Fibroblast of skin of left biceps (primary cell): Measurements from ENCODE around the gene TECPR2.

Experiments
- DNase-seq, 2 experiments: peaks; one replicate each; pipeline ENCODE4 v3.0.0-alpha.2; 2013; ENCODE audit warnings: low read depth in 2 of 2

The TECPR2 gene

DNA sequence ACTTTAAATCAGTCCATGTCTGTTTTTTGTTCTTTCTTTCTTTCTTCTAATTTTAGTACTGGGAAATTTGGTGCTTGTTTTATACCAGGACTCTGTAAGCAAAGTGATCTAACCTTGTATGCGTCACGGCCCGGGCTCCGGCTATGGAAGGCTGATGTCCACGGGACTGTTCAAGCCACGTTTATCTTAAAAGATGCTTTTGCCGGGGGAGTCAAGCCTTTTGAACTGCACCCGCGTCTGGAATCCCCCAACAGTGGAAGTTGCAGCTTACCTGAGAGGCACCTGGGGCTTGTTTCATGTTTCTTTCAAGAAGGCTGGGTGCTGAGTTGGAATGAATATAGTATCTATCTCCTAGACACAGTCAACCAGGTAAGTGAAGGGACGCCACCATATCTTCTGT is 62.2 kb downstream of the TECPR2 start:
- DNase-seq = no peak

GRCh38 chr14:102426796-102427195 is 64.1 kb downstream of the TECPR2 start:
- no peak for DNase-seq

DNA sequence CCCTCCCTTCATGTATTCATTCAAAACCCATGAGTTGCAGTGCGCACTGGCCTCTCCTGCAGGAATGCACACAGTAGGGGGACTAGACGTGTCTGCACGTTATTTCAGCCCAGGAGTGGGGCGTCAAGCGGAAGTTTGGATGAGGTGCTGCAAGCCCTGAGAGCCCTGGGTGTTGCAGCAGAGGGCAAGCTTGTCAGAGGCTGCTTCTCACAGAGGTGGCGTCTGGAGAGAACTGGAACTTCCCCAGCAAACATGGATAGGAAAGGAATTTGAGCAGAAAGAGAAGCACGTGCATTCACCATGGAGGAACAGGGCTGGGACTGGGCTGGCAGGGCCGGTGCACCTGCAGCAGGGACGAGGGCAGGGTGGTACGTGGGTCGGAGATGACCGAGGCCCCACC is 64.9 kb downstream of the TECPR2 start:
- no peak for DNase-seq

- DNase-seq = no peak
Measured at GRCh38 chr14:102430212-102430908, 67.6 kb downstream of the TECPR2 start.

DNA sequence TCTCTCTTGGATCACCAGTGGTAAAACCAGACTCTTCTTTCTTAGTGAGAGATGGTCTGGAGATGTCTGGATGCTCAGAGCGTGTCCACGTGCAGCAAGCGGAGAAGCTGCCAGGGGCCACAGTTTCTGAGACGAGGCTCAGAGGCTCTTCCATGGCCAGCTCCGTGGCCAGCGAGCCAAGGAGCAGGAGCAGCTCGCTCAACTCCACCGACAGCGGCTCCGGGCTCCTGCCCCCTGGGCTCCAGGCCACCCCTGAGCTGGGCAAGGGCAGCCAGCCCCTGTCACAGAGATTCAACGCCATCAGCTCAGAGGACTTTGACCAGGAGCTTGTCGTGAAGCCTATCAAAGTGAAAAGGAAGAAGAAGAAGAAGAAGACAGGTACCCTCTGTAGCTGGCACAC is 69.0 kb downstream of the TECPR2 start:
- no peak for DNase-seq

DNA sequence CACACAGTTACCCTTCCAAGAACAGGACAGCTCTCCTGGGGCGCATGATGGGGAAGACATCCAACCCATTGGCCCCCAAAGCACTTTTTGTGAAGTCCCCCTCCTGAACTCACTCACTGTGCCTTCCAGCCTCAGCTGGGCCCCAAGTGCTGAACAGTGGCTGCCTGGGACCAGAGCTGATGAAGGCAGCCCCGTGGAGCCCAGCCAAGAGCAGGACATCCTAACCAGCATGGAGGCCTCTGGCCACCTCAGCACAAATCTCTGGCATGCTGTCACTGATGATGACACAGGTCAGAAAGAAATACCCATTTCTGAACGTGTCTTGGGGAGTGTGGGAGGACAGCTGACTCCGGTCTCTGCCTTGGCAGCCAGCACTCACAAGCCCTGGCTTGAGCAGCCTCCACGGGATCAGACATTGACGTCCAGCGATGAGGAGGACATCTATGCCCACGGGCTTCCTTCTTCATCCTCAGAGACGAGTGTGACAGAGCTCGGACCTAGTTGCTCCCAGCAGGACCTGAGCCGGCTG is 72.0 kb downstream of the TECPR2 start:
- no peak for DNase-seq

DNA sequence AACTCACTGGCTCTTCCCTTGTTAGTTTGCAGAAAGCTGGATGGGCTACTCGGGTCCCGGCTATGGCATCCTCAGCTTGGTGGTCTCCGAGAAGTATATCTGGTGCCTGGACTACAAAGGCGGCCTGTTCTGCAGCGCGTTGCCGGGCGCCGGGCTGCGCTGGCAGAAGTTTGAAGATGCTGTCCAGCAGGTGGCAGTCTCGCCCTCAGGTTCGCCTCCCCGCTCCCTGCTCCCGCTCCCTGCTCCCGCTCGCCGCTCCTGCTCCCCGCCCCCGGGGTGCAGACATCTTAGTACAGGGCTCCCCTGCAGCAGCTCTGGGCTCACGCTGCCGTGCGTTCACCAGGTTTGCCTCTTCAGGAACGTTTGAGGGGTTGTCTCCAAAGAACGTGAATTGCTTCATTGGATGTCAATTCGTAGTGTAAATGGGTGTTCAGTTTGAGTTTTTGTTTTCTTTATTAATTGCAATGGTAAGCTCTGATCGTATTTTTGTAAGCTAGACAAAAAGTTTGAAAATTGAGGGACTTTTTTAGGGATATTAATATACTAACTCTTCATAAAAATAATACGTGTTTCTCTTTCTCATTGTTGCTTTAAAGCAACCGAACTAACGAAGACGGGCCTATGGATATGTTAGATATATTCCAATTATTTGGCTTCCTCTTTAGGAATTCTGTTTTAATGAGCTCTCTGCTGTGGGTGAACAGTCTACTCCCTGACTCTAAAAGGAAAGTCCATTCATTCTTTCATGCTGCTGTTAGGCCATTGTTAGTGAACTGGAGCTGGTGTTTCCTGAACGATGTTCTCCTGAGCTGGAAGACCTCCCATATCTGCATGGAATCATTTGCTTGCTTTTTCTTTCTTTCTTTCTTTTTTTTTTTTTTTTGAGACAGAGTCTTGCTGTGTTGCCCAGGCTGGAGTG is 75.5 kb downstream of the TECPR2 start:
- peak; percentile 38 to 42 for DNase-seq

DNA sequence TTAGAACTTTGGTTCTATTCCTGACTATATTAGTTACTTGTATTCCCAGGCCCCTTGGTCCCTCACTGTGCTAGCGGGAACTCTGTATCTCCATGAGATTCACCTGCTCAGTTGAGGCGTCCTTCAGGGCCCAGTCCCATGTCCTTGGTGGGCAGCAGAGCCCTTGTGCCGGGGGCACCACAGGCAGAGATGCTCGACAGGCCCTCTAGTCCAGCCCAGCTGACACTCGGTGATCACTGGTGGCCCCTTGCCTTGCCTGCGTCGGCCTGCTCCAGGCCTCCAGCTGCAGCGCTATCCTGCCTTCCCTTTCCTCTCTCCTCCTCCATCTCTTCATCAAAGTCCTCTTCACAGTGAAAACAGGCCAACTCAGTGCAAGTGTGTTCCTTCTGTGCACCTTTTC is 76.8 kb downstream of the TECPR2 start:
- no peak for DNase-seq

GRCh38 chr14:102440392-102440791 is 77.7 kb downstream of the TECPR2 start:
- no peak for DNase-seq

DNA sequence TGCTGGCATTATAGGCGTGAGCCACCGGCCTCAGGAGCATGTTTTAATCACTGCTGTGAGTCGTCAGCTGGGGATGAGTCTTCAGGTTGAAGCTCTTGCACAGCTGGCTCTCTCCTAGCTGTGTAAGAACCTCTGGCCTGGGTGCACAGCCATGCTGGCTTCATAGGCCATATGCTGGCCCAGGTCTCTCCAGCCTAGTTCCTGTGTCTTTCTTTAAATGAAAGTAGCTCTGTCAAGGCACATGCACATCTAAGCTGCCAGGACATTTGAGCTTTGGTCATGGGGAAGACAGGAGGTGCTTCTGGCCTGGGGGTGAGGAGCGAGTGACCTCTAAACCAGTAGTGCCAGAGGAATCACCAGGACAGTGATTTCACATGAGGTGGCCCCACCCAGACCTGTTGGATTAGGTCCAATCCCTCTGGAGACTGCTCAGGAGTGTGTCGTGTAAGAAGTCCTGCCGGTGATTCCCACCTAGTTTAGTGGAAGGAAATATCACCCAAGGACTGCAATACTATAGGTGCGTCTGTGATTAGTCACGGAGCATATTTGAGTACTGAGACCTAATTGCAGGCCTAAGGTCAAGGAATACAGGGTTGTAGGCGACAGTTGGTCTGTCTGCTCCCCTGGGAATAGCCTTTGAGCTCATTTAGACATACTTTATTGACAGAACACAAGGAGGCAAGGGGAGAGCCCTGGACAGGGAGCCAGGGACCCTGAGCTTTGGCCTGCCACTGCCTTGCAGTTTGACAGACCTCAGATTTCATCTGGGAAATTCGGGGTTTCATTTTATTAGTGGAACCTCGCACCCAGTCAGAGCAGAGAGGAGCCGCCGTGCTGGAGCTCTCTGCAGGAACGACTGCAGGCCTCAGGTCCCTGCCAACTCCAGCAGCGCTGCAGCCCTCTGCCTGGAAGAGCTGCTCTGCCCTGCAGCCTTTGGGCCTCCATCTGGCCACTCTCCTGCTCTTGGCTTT is 79.8 kb downstream of the TECPR2 start:
- DNase-seq = no peak

DNA sequence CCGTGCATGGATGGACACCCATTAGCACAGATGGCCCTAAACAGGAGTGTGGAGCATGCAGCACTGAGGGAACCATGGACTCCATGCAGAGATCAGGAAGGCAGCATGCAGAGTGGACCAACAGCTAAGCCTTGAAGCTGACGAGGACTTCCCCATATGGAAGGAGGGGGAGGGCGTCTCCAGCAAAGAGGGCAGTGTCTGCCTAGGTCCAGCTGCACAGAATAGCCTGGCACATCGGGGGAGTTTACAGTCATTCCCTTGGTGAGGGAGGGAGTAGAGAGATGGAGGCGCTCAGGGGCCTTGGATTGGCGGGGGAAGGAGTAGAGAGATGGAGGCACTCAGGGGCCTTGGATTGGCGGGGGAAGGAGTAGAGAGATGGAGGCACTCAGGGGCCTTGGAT is 82.3 kb downstream of the TECPR2 start:
- no peak for DNase-seq

GRCh38 chr14:102445641-102446040 is 82.9 kb downstream of the TECPR2 start:
- no peak for DNase-seq

GRCh38 chr14:102450206-102451063 is 87.7 kb downstream of the TECPR2 start:
- no peak for DNase-seq

DNA sequence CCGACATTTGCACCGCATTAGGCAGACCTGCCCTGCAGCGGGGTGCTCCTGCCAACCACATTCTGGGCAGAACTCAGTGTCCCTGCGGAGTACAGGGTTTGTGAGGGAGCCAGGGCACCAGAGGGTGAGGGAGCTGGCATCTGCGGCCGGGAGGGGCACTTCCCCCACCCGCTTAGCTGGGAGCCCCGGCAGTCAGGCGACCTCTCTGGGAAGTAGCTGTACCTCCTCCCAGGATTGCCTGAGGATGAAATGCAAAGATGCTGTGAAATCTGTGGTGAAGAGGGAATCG is 88.3 kb downstream of the TECPR2 start:
- no peak for DNase-seq

DNA sequence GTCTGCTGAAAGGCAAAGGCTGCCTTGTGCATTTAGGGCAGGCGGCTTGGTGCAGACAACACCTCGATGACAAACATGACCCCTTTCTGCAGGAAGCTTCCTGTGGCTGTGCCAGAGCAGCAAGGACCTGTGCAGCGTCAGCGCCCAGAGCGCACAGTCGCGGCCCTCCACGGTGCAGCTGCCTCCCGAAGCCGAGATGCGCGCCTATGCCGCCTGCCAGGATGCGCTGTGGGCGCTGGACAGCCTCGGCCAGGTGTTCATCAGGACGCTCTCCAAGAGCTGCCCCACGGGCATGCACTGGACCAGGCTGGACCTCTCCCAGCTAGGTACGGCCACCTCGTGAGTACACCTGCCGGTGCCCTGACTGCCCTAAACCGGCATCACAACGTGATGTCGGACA is 89.6 kb downstream of the TECPR2 start:
- DNase-seq = no peak

GRCh38 chr14:102454711-102455110 is 92.0 kb downstream of the TECPR2 start:
- DNase-seq = no peak

DNA sequence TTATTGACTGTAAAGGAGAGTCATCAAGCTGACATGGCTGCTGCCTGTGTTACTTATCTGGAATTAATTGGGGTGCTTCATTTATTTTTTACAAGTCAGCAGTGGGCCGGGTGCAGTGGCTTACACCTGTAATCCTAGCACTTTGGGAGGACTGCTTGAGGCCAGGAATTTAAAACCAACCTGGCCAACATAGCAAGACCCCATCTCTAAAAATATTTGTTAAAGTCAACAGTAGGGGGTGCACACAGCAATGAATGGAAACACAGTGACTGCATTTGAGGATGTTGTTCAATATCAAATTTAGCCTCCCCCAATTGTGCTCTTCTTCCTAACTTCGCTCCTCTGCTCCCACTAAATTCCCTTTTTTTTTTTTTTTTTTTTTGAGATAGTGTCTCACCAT is 94.8 kb downstream of the TECPR2 start:
- no peak for DNase-seq

DNA sequence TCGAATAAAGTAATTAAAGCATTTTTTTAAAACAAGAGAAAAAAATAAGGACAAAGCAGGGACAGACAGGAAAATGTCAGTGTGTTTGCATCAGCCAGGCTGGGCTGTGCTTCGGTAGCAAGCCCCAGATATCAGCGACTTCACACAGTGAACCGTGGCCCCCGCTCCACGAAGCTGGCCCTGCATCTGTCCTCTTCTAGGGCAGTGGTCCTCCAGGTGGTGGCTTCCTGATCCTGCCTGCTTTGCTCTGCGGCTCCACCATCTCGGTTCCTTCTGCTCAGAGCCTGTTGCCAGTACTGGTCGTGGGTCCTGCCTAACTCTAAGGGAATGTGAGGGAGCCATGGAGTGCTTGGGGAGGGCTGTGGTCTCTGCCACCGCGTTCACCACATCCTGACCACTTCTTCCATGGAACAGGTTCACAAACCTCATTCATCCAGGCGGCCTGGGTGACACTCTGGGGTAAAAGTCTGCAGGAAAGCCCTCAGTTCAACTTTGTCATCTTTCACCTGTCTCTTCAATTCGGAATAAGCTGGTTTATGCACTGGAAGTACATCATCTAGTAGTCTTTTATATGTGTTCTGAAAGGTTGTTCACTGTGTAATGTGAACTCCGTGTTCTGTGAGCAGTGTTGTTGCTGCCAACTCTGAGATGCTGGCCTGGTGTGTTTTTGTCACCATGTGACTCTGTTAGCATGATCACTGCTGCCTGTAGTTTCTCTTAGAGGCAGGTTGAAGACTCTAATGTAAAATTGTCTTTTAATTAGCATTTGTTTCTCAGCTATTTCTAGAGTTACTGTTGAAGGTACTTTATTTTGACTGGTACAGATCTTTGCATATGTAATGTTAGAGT is 99.0 kb downstream of the TECPR2 start:
- DNase-seq = no peak

- no peak for DNase-seq
Measured at GRCh38 chr14:102462391-102462790, 99.7 kb downstream of the TECPR2 start.

DNA sequence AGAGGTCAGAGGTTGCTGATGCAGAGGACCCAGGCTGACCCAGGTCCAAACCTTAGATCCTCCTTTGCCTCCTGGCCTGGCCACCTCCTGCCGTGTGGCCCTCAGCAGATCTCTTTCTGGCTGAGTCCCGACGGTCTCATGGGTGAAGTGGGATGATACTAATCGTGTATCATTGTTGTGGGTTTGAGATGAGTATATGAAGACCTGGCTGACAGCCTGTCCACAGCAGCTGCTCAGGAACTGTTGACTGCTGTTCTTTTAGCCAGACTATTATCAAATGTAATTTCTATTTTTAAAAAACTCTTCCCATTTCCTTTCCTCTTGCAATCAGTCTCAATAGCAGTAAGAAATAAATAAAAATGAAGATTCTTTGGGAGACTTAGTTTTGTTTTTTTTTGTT is 101.3 kb downstream of the TECPR2 start:
- DNase-seq = no peak
